GM12872 (cell line): ENCODE data around the gene TBCA.

ENCODE experiments used
- CTCF ChIP-seq: IDR thresholded peaks from 3 replicates; pipeline ENCODE4 v1.5.1; 2011; ENCODE audit warnings: low read depth, mild to moderate bottlenecking, low read length, moderate library complexity; ENCODE audit not compliant: insufficient read depth

TBCA gene

GRCh38 chr5:77772729-77773128 lies 3.4 kb downstream of the TBCA start:
- TF ChIP-seq CTCF, result no peak

- no peak for TF ChIP-seq CTCF
Measured at GRCh38 chr5:77771452-77771851, 4.7 kb downstream of the TBCA start.

- no peak for TF ChIP-seq CTCF
Measured at GRCh38 chr5:77770293-77771005, 5.7 kb downstream of the TBCA start.

- no peak for TF ChIP-seq CTCF
Measured at GRCh38 chr5:77768978-77769377, 7.2 kb downstream of the TBCA start.

- no peak for TF ChIP-seq CTCF
Measured at GRCh38 chr5:77767301-77767700, 8.8 kb downstream of the TBCA start.

GRCh38 chr5:77761606-77762005 lies 14.5 kb downstream of the TBCA start:
- no peak for TF ChIP-seq CTCF

- no peak for TF ChIP-seq CTCF
Measured at GRCh38 chr5:77758141-77758938, 17.8 kb downstream of the TBCA start.
